OCI-LY3 (cell line): ENCODE results near the gene DCAF17.

Source experiments
- EZH2phosphoT487 ChIP-seq: fragments of 200-600 bp; shearing (Covaris generic); IDR thresholded peaks from 2 replicates; pipeline ENCODE4 v1.6.1; 2018; ENCODE audit warnings: antibody characterized with exemption, mixed run types, low read depth
- TF ChIP-seq, protein P1 (sequence below): fragments of 200-600, 300-600 bp; sonication (generic); IDR thresholded peaks from 2 replicates; pipeline ENCODE4 v1.5.1; 2014; ENCODE audit warnings: antibody characterized with exemption, low read length, low read depth

GRCh38 chr2:171529914-171530313 lies 95.9 kb downstream of the DCAF17 start:
- no peak for TF ChIP-seq EZH2phosphoT487
- TF ChIP-seq, protein P1, sequence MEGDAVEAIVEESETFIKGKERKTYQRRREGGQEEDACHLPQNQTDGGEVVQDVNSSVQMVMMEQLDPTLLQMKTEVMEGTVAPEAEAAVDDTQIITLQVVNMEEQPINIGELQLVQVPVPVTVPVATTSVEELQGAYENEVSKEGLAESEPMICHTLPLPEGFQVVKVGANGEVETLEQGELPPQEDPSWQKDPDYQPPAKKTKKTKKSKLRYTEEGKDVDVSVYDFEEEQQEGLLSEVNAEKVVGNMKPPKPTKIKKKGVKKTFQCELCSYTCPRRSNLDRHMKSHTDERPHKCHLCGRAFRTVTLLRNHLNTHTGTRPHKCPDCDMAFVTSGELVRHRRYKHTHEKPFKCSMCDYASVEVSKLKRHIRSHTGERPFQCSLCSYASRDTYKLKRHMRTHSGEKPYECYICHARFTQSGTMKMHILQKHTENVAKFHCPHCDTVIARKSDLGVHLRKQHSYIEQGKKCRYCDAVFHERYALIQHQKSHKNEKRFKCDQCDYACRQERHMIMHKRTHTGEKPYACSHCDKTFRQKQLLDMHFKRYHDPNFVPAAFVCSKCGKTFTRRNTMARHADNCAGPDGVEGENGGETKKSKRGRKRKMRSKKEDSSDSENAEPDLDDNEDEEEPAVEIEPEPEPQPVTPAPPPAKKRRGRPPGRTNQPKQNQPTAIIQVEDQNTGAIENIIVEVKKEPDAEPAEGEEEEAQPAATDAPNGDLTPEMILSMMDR = peak; percentile 48
